Embryonic facial prominence (tissue), 1 donor: ENCODE results near the gene CELSR2.
A peak's percentile ranks its signal among the peaks of the same experiment; 100 is the strongest.
"Not testable (repeated sequence)": the region's sequence is repeated elsewhere in the genome, so short reads cannot be mapped to it uniquely, and the experiment has no call there.

ENCODE experiments used
- DNase-seq: peaks from one replicate; pipeline ENCODE4 v3.0.0-alpha.2; 2016; ENCODE audit errors: extremely low spot score

CELSR2 gene

GRCh38 chr1:109248797-109249629 is at the start of gene CELSR2:
Gene CELSR2, plus strand, starts transcription at chr1:109249539. Its CDS starts 541 bp downstream, at chr1:109250080.
- peak; percentile 45 for DNase-seq

- DNase-seq = no peak
Observed at GRCh38 chr1:109199710-109200109, 49.6 kb upstream of the CELSR2 start.

- no peak for DNase-seq
Observed at GRCh38 chr1:109201123-109201703, 48.1 kb upstream of the CELSR2 start.

GRCh38 chr1:109204484-109204883 is 44.9 kb upstream of the CELSR2 start:
- DNase-seq = no peak

GRCh38 chr1:109206339-109206738 is 43.0 kb upstream of the CELSR2 start:
- DNase-seq = no peak

- DNase-seq = no peak
Observed at GRCh38 chr1:109207467-109208103, 41.8 kb upstream of the CELSR2 start.

GRCh38 chr1:109208394-109208793 is 40.9 kb upstream of the CELSR2 start:
- DNase-seq = no peak

- no peak for DNase-seq
Observed at GRCh38 chr1:109208836-109209463, 40.4 kb upstream of the CELSR2 start.

- no peak for DNase-seq
Observed at GRCh38 chr1:109210058-109210457, 39.3 kb upstream of the CELSR2 start.

GRCh38 chr1:109213345-109213823 is 36.0 kb upstream of the CELSR2 start:
- no peak for DNase-seq

GRCh38 chr1:109213824-109214693 is 35.3 kb upstream of the CELSR2 start, which contains the start of gene SARS1:
Gene SARS1, plus strand, starts transcription at chr1:109213918. Its CDS starts 75 bp downstream, at chr1:109213993.
- DNase-seq = peak; percentile 80

- DNase-seq = peak; percentile 34
Observed at GRCh38 chr1:109214695-109215623, 34.4 kb upstream of the CELSR2 start.

- no peak for DNase-seq
Observed at GRCh38 chr1:109216662-109217061, 32.7 kb upstream of the CELSR2 start.

- no peak for DNase-seq
Observed at GRCh38 chr1:109218516-109218915, 30.8 kb upstream of the CELSR2 start.

- DNase-seq = not testable (repeated sequence)
Observed at GRCh38 chr1:109221201-109221600, 28.1 kb upstream of the CELSR2 start.

GRCh38 chr1:109225308-109225707 is 24.0 kb upstream of the CELSR2 start:
- DNase-seq = no peak

GRCh38 chr1:109225711-109226445 is 23.5 kb upstream of the CELSR2 start:
- no peak for DNase-seq

GRCh38 chr1:109228167-109228566 is 21.2 kb upstream of the CELSR2 start:
- no peak for DNase-seq

GRCh38 chr1:109229531-109230127 is 19.7 kb upstream of the CELSR2 start:
- DNase-seq = no peak
